Measurements from ENCODE around the gene TRAPPC3. TPM values are rescaled to one million over a fixed set of nuclear protein-coding genes. Genes with fewer than 3 reads are reported as not detected.
A peak's percentile ranks its signal among the peaks of the same experiment; 100 is the strongest.

The TRAPPC3 gene
- total RNA-seq, 1 experiment from 2014 or later, result 158 TPM

DNA sequence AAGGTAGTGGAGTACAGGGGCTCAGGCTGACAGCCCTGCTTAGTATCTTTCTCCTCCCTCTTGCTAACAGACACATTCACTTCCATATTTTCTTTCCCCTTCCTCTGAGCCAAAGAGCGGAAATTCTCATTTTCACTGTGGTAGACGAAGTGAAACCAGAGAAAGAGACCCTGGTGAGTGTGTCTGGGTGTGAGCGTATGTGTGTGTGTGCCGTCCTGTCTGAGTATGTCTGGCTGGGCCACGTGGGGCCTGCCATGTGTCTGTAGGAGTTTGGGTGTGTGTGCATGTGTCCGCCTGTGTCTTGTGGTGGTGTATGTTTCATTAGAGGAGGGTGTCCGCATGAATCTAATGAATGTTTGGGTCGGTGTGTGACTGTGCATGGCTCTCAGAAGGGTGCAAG lies 25.9 kb downstream of the TRAPPC3 start:
- H3K27me3 ChIP-seq, result no peaks in the 10 kb centered on the region
- no peaks in the 10 kb centered on the region for H3K9me3 ChIP-seq
- no peak for DNase-seq
- no peaks in the 10 kb centered on the region for H3K36me3 ChIP-seq
- no peak overlapping the region for H3K4me3 ChIP-seq

DNA sequence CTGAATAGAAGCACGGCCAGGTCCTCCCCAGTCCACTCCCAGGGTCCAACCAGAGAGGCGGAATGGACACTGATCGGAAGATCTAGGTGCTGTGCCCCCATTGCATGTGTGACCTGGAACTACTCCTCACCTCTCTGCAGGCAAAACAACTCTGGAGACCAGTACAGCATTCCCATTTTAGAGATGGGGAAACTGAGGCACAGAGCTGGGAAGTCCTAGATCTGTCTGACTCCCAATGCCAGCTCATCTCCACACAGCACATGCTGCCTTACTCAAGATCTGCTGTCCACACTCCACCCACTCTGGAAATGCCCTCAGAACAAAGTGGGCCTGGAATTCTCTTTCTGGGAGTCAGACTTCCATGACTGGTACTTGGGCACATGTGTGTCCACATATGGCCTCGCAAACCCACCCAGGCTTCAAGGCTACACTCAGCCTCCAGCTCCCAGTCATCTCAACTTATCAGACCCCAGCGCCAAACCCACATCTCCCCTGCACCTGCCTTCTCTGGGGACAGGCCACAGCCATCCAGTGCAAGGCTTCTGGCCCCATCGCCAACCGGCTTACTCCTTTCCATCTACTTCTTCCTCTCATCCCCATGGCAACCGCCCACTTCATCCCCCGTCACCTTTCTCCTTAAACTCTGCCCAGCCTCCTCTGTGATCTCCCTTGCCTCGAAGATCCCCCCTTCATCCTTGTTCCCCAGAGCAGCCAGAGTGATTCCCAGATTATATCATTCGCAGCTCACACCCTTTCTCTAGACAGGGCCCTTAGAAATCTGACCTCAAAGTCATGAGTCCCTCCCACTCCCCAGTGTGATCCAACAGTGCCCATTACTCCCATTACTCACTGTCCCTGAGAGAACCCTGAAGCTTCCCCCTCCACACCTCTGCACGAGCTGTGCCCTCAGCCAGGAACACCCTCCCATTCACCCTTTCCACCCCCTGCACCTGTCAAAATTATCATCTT lies 26.9 kb downstream of the TRAPPC3 start:
- DNase-seq, result no peak

DNA sequence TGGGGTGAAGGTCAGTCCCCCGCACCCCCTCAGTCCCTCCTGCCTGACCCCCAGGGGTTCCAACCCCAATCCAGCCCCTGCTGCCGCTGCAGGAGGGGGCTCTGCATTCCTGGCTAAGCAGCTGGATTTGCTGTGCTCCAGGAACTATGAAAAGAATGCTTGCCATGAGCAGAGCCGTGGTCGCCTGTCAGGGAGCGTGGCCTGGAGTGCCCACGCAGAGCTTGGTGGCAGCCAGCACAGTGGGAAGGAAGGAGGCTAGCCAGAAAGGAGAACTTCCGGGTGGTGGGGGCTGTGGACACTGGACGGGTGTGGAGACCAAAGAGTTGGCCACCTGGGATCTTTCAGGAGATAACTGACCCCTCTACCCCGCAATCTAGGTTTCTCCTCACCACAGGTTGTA lies 29.8 kb downstream of the TRAPPC3 start:
- Histone ChIP-seq H3K4me3 (no peak overlapping the region), H3K36me3 (no peaks in the 10 kb centered on the region), H3K9me3 (no peaks in the 10 kb centered on the region), H3K27me3 (no peaks in the 10 kb centered on the region)
- peak; percentile 33 for DNase-seq

More for the DNA sequence above, 26.9 kb downstream of the TRAPPC3 start:
- no peaks in the 10 kb centered on the region for H3K27me3 ChIP-seq
- no peaks in the 10 kb centered on the region for H3K9me3 ChIP-seq
- no peaks in the 10 kb centered on the region for H3K36me3 ChIP-seq
- H3K4me3 ChIP-seq, result no peak overlapping the region

DNA sequence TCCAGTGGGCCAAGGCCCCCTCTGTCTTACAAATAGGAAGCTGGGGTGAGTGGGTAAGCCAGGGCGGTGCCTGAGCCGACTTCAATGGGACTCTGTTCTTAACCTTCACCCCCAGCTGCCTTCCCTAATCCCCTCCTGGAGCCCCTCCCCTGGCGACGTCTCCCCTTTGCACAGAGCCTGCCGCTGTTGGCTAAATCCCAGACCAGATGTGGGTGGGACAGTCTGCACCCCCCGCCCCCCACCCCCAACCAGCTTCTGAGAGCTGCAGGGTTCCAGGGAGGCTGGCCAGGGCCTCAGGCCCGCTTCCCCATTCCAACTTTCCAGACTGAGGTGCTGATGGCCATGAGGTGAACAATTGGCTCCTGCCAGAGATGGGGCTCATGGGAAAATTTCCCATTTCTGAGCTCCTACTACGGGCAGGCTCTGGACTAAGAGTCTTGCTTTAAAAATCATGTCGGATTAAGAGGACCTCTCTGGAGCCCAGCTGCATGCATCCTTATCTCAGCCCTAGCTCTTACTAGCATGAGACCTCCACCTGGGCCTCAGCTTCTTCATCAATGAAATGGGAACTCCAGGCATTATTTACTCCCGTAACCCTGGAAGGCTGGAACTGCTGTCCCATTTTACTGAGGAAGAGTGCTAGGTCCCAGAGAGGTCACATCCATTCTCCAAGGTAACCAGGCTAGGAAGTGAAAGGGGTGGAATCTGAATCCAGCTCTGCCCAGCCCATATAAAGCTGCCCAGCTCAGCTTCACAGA lies 30.7 kb downstream of the TRAPPC3 start:
- no peaks in the 10 kb centered on the region for H3K27me3 ChIP-seq
- H3K9me3 ChIP-seq, result no peaks in the 10 kb centered on the region
- no peak for DNase-seq
- no peak overlapping the region for H3K4me3 ChIP-seq
- H3K36me3 ChIP-seq, result no peaks in the 10 kb centered on the region

DNA sequence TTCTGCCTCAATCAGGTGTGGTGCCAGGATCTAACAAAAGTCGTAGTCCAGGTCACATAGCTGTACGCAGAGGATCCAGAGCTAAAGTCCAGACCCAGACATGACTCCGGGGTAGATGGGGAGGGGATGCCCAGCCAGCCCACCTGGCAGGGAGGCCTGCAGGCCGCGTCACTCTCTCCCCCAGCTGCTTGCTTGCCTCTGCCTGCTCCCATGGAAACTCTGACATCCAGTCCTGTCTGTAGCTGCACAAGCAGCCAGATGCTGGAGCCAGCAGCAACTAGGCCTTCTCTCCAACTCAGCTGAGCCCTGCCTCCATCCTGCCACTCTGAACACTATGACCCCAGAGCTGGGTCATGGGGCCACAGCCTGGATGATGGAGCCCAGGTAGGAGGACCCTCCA lies 32.4 kb downstream of the TRAPPC3 start:
- DNase-seq, result no peak
- H3K4me3 ChIP-seq, result no peak overlapping the region
- no peaks in the 10 kb centered on the region for H3K27me3 ChIP-seq
- no peaks in the 10 kb centered on the region for H3K36me3 ChIP-seq
- H3K9me3 ChIP-seq, result no peaks in the 10 kb centered on the region

DNA sequence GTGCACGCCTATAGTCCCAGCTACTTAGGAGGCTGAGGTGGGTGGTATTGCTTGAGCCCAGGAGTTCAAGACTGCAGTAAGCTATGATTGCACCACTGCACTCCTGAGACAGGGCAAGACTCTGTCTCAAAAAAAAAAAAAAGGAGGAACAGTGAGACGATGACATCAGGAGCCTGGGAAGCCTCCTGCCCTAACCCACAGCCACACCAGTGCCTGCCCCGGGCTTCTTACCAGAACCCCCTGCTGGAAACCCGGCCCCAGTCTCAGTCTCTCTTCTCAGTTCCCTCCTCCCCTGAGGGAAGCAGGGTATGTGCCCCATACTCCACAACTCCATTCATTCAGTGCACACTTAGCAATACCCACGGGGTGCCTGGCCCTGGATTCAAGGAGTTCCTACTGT lies 33.4 kb downstream of the TRAPPC3 start:
- DNase-seq, result peak; percentile 47
- no peaks in the 10 kb centered on the region for H3K27me3 ChIP-seq
- H3K36me3 ChIP-seq, result no peaks in the 10 kb centered on the region
- no peak overlapping the region for H3K4me3 ChIP-seq
- H3K9me3 ChIP-seq, result no peaks in the 10 kb centered on the region

DNA sequence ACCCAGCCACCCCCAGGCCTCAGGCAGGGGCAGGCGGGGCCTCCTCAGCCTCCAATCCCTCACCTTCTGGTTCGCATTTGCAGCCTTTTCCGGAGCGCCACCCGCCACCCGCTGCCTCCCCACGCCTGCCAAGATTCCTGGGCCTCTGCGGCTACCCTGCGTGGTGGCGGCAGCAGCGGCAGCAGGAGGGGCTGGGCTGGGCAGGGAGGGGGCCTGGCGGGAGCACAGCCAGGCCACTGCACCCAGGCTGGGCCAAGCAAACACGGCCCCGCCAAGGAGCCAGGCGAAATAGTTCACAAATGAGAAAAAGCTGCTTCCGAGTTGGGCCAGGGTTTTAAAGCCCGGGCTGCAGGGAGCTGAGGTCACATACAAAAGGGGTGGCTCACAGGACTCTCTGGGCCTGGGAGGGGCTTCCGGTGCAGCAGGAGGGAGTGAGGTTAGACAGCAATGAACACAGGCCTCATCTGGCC lies 34.1 kb downstream of the TRAPPC3 start:
- Histone ChIP-seq H3K4me3 (no peak overlapping the region), H3K27me3 (no peaks in the 10 kb centered on the region), H3K36me3 (no peaks in the 10 kb centered on the region), H3K9me3 (no peaks in the 10 kb centered on the region)
- DNase-seq, result peak; percentile 95

DNA sequence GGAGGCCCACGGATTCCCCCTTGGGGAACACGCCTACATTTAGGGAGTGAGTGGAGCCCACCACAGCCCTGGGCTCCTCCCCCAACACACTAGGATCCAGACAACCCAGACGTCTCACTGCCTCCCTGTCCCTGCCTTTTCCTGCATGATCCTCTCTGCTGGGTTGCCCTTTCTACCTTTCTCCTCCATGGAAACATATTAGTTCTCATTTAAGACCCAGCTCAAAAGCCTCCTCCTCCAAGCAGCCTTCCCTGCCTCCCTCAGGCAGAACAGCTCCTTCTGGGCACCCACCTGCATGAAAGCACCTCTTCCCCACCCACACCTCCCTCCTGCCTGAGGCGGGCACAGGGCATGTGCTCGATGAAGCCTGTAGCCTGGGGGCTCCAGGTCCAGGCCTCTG lies 34.9 kb downstream of the TRAPPC3 start:
- Histone ChIP-seq H3K4me3 (no peak overlapping the region), H3K36me3 (no peaks in the 10 kb centered on the region), H3K27me3 (no peaks in the 10 kb centered on the region), H3K9me3 (no peaks in the 10 kb centered on the region)
- no peak for DNase-seq

DNA sequence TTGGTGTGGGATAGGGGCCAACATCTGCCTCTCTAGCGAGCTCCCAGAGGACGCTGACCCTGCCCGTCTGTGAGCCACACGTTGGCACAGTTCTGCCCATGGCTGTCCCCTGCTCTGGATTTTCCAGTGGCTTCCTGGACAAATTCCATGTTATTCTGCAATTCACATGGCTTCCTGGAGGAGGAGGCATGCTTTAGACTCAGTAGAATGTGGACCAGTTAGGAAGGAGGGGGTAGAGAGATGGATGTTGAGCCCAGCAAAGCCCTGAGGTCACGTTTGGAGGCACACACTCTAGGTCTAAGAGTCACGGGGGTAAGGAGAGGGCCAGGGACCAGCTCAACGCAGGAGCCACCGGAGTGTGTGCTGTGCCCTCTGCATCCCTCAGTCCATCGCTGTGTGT lies 36.5 kb downstream of the TRAPPC3 start:
- no peaks in the 10 kb centered on the region for H3K36me3 ChIP-seq
- no peaks in the 10 kb centered on the region for H3K9me3 ChIP-seq
- no peak overlapping the region for H3K4me3 ChIP-seq
- H3K27me3 ChIP-seq, result no peaks in the 10 kb centered on the region
- no peak for DNase-seq

DNA sequence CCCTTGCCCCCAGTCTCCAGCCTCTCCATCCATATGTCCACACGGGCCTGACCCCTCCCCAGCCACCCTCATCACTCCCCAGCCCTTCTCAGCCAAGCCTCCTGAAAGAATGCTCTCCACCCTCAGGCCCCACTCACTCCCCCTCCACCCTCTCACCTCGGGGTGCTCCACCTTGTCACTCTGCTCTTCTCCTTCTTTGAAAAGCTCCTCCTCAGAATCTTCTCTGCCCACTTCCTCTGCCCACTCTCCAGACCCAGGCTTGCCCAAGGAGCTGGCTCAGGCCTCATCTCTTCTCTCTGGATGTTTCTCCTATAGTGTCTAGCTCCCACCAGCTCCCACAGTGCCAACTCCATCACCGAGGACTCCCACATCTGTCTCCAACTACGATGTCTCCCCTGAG lies 38.1 kb downstream of the TRAPPC3 start:
- H3K27me3 ChIP-seq, result no peaks in the 10 kb centered on the region
- H3K9me3 ChIP-seq, result no peaks in the 10 kb centered on the region
- H3K36me3 ChIP-seq, result no peaks in the 10 kb centered on the region
- H3K4me3 ChIP-seq, result no peak overlapping the region
- DNase-seq, result no peak

DNA sequence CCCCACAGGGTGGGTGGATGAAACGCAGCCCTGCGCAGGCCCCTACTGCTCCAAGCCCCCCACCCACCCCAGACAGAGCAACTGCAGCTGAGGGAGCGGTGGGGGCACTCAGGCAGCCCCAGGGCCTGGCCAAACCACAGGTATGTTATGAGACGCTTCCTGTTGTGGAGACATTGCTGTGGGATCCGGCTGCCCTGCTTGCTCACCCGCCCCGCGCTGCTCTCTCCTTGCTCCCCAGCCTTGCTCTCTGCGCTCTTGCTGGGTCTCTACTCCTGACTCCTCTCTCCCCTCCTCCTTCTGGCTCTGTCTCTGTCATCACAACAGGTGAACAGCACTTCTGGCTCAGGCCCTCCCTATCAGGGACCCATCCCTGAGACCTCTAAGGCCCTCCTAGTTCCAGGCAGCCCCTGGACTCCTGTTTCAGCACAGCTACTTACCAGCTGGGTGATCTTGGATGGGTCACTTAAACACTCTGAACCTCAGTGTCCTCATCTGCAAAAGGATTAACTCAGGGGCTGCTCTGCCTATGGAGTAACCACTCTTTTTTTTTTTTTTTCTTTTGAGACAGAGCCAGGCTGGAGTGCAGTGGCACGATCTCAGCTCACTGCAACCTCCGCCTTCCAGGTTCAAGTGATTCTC lies 40.1 kb downstream of the TRAPPC3 start:
- peak; percentile 75 for DNase-seq
- Histone ChIP-seq H3K9me3 (no peaks in the 10 kb centered on the region), H3K27me3 (no peaks in the 10 kb centered on the region), H3K36me3 (no peaks in the 10 kb centered on the region), H3K4me3 (no peak overlapping the region)

DNA sequence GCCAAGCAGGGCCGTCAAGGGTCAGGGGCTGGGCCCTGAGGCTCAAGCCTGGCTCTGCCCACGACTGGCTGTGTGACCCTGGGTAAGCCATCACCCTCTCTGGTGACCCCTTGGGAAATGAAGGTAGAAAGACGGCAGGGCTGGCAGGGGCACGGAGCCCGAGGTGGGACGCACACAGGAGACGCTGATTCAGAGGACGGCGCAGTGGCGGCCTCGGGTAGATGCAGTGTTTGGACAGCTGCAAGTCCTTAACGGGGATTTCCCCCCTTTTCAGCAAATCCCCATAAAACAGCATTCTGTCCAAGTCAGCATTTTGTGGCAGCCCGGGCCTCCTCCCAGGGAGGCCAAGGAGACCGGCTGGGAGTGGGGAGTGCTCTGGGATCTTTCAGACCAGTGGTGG lies 41.0 kb downstream of the TRAPPC3 start:
- Histone ChIP-seq H3K9me3 (no peaks in the 10 kb centered on the region), H3K27me3 (no peaks in the 10 kb centered on the region), H3K4me3 (no peak overlapping the region), H3K36me3 (no peaks in the 10 kb centered on the region)
- no peak for DNase-seq

DNA sequence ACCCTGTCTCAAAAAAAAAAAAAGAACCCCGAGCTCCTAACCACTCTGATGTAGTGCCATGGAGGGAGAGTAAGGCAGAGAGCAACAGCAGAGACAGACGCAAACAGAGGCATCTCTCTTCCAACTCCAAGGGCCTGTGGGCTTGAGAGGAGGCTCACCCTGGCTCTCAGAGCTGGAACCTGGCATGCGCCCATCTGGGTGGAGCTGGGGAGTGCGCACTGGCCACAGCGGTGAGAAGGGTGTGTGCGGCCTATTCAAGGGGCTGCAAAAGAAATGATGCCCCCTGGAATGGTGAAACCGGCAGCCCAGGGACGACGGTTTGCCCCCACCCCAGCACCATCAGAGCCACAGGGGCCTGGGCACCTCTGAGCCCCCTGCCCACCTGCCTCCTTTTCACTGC lies 41.9 kb downstream of the TRAPPC3 start:
- Histone ChIP-seq H3K27me3 (no peaks in the 10 kb centered on the region), H3K4me3 (no peak overlapping the region), H3K36me3 (no peaks in the 10 kb centered on the region), H3K9me3 (no peaks in the 10 kb centered on the region)
- DNase-seq, result no peak

DNA sequence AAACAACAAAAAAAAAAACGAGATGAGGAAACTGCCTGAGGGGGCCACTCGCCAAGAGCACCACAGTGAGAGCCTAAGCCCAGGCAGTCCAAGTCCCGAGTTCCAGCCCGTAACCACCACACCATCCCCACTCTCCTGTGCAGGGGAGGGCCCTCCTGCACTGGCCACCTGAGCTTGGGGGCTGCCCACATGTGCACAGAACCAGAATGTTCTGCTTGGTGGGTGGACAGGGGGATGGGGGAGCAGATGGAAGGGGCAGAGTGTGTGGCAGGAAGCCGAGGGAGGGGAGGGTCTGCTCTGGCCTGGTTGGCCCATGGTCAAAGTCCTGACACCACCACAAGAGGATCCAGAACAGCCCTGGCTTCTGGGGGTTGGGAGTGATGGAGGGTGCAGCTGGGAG lies 43.0 kb downstream of the TRAPPC3 start:
- no peaks in the 10 kb centered on the region for H3K27me3 ChIP-seq
- no peak for DNase-seq
- no peaks in the 10 kb centered on the region for H3K9me3 ChIP-seq
- no peak overlapping the region for H3K4me3 ChIP-seq
- no peaks in the 10 kb centered on the region for H3K36me3 ChIP-seq

DNA sequence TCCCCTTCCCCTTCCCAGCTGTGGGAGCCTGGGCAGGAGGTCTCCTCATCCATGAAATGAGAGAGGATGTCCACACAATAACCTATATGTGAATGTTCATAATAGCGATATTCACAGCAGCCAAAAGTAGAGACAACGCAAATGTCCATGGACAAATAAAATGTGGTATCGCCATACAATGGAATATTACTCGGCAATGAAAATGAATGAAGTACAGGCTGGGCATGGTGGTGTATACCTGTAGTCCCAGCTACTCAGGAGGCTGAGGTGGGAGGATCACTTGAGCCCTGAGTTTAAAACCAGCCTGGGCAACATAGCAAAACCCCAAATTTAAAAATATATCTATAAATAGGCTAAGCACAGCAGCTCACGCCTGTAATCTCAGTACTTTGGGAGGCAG lies 47.7 kb downstream of the TRAPPC3 start:
- H3K9me3 ChIP-seq, result no peaks in the 10 kb centered on the region

DNA sequence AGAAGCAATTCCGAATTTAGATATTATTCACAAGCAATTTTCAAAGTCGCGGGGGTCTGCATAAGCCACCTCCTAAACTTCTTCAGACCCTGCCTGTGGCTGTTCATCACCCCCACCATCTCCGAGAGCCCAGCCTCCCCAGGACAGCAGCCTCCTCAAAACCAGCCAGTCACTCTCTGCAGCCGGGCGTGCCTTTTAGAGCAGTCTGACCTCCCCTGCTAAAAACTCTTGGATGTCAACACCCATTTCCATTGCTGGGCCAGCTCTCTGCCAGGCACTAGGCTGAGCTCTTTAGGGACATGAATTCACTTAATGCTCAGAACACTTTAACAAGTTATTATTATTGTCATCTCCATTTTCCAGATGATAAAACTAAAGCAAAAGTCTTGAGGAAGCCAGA lies 48.9 kb downstream of the TRAPPC3 start:
- Histone ChIP-seq H3K36me3 (no peaks in the 10 kb centered on the region), H3K4me3 (no peak overlapping the region), H3K9me3 (no peaks in the 10 kb centered on the region), H3K27me3 (no peaks in the 10 kb centered on the region)
- DNase-seq, result no peak

More for the DNA sequence above, 47.7 kb downstream of the TRAPPC3 start:
- DNase-seq, result no peak
- H3K36me3 ChIP-seq, result no peaks in the 10 kb centered on the region
- H3K4me3 ChIP-seq, result no peak overlapping the region
- H3K27me3 ChIP-seq, result no peaks in the 10 kb centered on the region

DNA sequence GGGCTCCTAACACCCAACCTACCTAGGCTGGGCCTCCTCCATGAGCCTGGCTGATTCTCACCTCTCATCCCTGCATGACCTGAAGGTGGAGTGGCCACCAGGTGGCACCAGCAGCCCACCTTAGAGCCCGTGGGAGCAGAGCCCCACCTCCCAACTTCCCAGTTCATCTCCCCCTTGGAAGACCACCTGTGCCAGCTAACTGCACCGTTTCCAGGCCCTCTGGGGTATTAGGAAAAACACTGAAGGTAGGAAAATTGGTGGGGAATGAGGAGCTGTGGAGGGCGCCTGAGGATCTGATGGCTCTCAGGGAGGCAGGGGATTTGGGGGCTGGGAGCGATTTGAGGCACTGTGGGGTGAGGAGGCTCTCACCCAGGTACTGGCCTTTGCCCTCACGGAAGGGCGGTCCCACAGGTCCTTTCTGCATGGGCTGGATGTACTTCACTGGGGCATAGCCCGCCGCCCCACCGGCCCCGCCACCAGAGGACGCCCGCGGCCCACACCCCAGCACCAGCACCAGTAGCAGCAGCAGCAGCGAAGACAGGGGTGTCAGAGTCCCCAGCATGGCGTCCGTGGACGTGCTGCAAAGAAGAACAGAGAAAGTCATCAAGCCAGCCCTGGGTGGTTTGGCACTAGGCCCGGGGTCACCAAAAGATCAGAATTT lies 49.5 kb downstream of the TRAPPC3 start:
- Histone ChIP-seq H3K4me3 (no peak overlapping the region), H3K27me3 (no peaks in the 10 kb centered on the region), H3K36me3 (no peaks in the 10 kb centered on the region; the same call in 1 of the 2 replicates), H3K9me3 (no peaks in the 10 kb centered on the region)
- DNase-seq, result peak; percentile 67
